Measurements from ENCODE around the gene CWF19L2.
A peak's percentile ranks its signal among the peaks of the same experiment; 100 is the strongest.
"Not testable (repeated sequence)": the region's sequence is repeated elsewhere in the genome, so short reads cannot be mapped to it uniquely, and the experiment has no call there.

Gene CWF19L2

DNA sequence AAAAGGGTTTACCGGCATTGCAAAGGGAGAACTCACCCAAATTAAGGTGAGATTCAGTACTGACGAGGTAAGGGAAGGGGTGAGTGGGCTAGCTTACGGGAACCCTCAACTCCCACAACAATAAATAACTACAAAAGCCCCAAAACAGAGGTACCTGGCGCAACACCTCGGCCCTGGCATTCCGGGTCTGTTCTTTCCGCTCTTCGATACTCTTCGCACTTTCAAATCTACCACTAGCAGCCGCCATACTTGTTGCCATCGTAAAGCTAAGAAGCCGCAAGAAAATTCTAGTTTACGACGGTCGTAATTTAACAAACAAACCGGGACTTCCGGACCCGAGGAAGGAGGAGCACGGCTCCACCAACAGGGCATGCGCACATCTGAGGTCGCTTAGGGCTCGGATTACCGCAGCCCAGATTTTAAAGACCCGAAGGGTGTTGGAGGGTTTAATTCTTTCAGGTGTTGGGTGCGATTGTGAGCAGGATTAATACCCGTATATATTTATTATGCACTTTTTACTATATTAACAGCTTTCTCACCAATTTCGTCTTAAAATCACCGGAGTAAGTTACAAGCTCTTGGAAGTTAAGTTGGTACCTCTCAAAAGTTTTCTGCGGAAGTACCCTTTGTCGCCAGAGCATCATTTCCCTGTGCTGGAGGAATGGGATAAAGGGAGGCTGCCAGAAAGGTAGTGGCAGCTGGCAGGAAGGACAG lies at the start of gene CWF19L2:
Gene CWF19L2 (minus strand): TSS at position 268 of the 714 bp plus-strand sequence. CDS start 9 bp downstream, at position 259.
- no peaks in the 10 kb centered on the region for H3K27me3 ChIP-seq (replicated peaks; ENCODE audit: control insufficient read depth, insufficient read depth, low read length)
- TF ChIP-seq, protein P1, sequence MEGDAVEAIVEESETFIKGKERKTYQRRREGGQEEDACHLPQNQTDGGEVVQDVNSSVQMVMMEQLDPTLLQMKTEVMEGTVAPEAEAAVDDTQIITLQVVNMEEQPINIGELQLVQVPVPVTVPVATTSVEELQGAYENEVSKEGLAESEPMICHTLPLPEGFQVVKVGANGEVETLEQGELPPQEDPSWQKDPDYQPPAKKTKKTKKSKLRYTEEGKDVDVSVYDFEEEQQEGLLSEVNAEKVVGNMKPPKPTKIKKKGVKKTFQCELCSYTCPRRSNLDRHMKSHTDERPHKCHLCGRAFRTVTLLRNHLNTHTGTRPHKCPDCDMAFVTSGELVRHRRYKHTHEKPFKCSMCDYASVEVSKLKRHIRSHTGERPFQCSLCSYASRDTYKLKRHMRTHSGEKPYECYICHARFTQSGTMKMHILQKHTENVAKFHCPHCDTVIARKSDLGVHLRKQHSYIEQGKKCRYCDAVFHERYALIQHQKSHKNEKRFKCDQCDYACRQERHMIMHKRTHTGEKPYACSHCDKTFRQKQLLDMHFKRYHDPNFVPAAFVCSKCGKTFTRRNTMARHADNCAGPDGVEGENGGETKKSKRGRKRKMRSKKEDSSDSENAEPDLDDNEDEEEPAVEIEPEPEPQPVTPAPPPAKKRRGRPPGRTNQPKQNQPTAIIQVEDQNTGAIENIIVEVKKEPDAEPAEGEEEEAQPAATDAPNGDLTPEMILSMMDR (IDR thresholded peaks at IDR 0.05; ENCODE audit: insufficient read depth, low read length, poor library complexity, severe bottlenecking): no peak

DNA sequence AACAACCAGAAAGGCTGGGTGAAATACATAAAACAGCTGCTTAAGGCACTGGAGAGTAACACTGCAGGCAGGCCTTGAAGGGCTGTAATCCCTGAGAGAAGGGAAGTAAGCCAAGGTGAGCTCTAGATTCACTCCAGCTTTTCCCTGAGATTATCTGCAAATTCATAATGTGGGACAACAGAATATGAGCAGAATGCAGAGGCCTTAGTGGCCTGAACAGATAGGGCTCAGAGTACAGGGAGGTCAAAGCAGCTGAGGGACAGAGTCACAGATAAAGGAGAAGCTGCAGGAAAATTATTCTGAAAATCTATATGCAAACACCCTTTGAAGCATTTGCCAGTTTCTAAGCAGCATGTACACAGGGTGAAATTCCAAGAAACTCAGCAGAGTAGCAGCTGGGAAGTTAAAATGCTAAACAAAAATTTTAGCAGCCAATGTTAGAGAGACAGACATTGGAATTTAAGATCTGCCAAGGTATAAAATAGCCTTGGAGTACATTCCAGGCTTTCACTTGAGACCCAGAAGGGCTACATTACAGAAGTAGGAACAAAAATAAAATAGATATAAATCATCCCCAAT lies 48.1 kb upstream of the CWF19L2 start:
- H3K27me3 ChIP-seq (replicated peaks; ENCODE audit: control insufficient read depth, insufficient read depth, low read length): no peaks in the 10 kb centered on the region
- peaks cover 1% of the 10 kb centered on the region; the same call in 1 of the 2 replicates for H3K36me3 ChIP-seq (ENCODE audit: control insufficient read depth, insufficient read depth, low read length)
- DNase-seq (ENCODE audit: extremely low read depth, insufficient read length): no peak
- H3K4me3 ChIP-seq (replicated peaks; ENCODE audit: low read depth, low read length): no peak overlapping the region
- TF ChIP-seq, protein P1 (IDR thresholded peaks at IDR 0.05; ENCODE audit: insufficient read depth, low read length, poor library complexity, severe bottlenecking): no peak

More for the DNA sequence above, at the start of gene CWF19L2:
- peak; percentile 83 for DNase-seq (ENCODE audit: extremely low read depth, insufficient read length)
- Histone ChIP-seq H3K36me3 (ENCODE audit: control insufficient read depth, insufficient read depth, low read length) (peaks cover 7% of the 10 kb centered on the region), H3K4me3 (replicated peaks; ENCODE audit: low read depth, low read length) (peak within 1 kb of the TSS; percentile 72)

DNA sequence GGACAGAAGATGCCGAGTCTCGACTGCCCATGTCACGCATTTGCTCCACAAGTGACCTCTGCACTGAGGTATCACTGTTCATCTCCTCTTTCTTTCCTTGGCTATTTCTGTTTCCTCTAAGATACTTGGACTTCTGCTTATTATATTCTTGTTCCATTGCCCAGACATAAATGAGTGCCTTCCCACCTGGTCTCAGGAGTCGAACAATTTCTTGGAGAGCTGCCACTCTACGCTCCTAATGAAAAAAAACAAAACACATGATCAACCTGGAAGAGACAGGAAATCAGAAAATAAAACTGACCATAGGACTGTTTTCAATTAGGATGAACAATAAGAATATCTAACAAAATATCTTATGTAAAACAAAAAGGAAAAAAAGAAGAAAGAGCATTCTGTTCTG lies 47.4 kb upstream of the CWF19L2 start:
- DNase-seq (ENCODE audit: extremely low read depth, insufficient read length): no peak
- peaks cover 1% of the 10 kb centered on the region; the same call in 1 of the 2 replicates for H3K36me3 ChIP-seq (ENCODE audit: control insufficient read depth, insufficient read depth, low read length)
- H3K27me3 ChIP-seq (replicated peaks; ENCODE audit: control insufficient read depth, insufficient read depth, low read length): no peaks in the 10 kb centered on the region
- no peak overlapping the region for H3K4me3 ChIP-seq (replicated peaks; ENCODE audit: low read depth, low read length)
- TF ChIP-seq, protein P1 (IDR thresholded peaks at IDR 0.05; ENCODE audit: insufficient read depth, low read length, poor library complexity, severe bottlenecking): no peak

DNA sequence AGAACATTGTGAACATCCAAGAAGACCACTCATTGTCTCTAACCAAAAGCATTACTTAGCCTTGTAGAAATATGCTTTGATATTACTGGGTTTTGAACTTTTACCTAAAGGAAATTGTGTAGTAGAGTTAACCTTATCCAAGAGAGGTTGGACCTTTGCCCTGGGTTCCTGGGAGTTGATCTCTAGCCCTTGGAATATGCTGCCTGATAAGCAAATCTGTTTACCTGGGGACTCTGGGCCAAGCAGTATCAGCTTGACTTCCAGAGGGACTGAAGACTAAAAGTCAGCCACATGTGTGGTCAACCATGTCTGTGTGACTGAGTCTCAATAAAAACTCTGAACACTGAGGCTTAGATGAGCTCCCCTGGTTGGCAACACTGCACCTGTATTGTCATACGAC lies 44.1 kb upstream of the CWF19L2 start:
- Histone ChIP-seq H3K36me3 (ENCODE audit: control insufficient read depth, insufficient read depth, low read length) (peaks cover 1% of the 10 kb centered on the region; the same call in 1 of the 2 replicates), H3K4me3 (replicated peaks; ENCODE audit: low read depth, low read length) (no peak overlapping the region), H3K27me3 (replicated peaks; ENCODE audit: control insufficient read depth, insufficient read depth, low read length) (no peaks in the 10 kb centered on the region)
- TF ChIP-seq, protein P1 (IDR thresholded peaks at IDR 0.05; ENCODE audit: insufficient read depth, low read length, poor library complexity, severe bottlenecking): no peak
- DNase-seq (ENCODE audit: extremely low read depth, insufficient read length): no peak

DNA sequence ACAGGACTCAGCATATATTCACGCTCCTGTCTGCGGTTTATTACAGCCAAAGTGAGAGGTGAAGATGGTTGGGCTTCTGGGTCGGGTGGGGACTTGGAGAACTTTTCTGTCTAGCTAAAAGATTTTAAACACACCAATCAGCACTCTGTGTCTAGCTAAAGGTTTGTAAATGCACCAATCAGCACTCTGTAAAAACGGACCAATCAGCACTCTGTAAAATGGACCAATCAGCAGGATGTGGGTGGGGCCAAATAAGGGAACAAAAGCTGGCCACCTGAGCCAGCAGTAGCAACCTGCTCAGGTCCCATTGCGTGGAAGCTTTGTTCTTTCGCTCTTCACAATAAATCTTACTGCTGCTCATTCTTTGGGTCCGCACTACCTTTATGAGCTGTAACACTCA lies 39.7 kb upstream of the CWF19L2 start:
- not testable (repeated sequence) for H3K27me3 ChIP-seq (replicated peaks; ENCODE audit: control insufficient read depth, insufficient read depth, low read length); H3K36me3 ChIP-seq (ENCODE audit: control insufficient read depth, insufficient read depth, low read length); H3K4me3 ChIP-seq (replicated peaks; ENCODE audit: low read depth, low read length); DNase-seq (ENCODE audit: extremely low read depth, insufficient read length)

DNA sequence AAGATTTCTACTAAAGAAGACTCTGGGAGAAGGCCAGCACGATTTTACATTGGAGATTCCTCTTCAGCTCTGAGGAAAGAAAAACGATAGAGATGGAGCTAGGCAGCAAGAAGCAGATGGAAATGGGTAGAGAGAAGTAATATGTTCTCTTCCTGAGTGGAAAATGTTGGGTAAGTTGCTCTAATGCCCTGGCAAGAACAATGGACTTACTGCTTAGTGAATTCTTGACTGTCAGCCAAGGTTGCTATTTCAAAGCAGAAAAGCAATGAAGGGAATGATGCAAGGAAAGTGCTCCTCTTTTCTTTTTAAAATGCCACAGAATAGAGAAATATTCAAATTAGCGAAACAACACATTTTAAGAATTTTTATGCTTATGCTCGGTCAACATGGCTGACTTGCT lies 38.4 kb upstream of the CWF19L2 start:
- no peak for DNase-seq (ENCODE audit: extremely low read depth, insufficient read length)
- Histone ChIP-seq H3K4me3 (replicated peaks; ENCODE audit: low read depth, low read length) (no peak overlapping the region), H3K27me3 (replicated peaks; ENCODE audit: control insufficient read depth, insufficient read depth, low read length) (no peaks in the 10 kb centered on the region), H3K36me3 (ENCODE audit: control insufficient read depth, insufficient read depth, low read length) (no peaks in the 10 kb centered on the region)
- TF ChIP-seq, protein P1 (IDR thresholded peaks at IDR 0.05; ENCODE audit: insufficient read depth, low read length, poor library complexity, severe bottlenecking): no peak

Measured in GM06990 (cell line).